ENCODE results near the gene IFNA2.
"Not testable (repeated sequence)": the region's sequence is repeated elsewhere in the genome, so short reads cannot be mapped to it uniquely, and the experiment has no call there.

GRCh38 chr9:21367169-21367568 is 18.0 kb downstream of the IFNA2 start:
- not testable (repeated sequence) for TF ChIP-seq CTCF (conservative IDR thresholded peaks at IDR 0.05); EZH2 (IDR thresholded peaks at IDR 0.05; ENCODE audit: low read depth)
